ENCODE data around the gene CWH43.

CWH43 gene

DNA sequence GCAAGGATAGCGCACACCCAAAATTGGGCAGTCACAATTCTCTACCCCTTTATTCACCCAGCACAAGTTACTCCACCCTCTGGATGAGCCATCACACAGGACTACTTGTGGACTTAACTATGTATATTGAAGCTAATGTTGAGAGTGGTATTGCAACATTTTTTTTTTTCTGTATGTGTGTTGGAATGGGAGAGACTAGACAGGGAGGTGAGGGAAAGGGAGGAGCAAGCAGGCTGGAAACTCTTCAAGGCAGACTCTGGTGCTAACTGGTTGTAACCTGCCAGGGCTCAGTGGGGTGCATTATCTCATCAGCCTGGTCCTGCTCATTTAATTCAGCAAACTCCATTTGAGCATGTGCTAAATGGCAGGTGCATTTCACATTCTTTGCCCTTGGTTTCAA, 18.4 kb upstream of the CWH43 start:
- TF ChIP-seq TAF1 (IDR thresholded peaks at IDR 0.05; ENCODE audit: borderline replicate concordance, insufficient read depth, low read length) (no peak), FOXP2 (optimal IDR thresholded peaks at IDR 0.05; ENCODE audit: borderline replicate concordance, extremely low read depth, extremely low read length, insufficient read depth) (no peak), POLR2AphosphoS5 (IDR thresholded peaks at IDR 0.05; ENCODE audit: low read depth, low read length) (no peak), SIN3A (IDR thresholded peaks at IDR 0.05; ENCODE audit: borderline replicate concordance, insufficient read depth, low read length) (no peak)
- TF ChIP-seq, protein P1, sequence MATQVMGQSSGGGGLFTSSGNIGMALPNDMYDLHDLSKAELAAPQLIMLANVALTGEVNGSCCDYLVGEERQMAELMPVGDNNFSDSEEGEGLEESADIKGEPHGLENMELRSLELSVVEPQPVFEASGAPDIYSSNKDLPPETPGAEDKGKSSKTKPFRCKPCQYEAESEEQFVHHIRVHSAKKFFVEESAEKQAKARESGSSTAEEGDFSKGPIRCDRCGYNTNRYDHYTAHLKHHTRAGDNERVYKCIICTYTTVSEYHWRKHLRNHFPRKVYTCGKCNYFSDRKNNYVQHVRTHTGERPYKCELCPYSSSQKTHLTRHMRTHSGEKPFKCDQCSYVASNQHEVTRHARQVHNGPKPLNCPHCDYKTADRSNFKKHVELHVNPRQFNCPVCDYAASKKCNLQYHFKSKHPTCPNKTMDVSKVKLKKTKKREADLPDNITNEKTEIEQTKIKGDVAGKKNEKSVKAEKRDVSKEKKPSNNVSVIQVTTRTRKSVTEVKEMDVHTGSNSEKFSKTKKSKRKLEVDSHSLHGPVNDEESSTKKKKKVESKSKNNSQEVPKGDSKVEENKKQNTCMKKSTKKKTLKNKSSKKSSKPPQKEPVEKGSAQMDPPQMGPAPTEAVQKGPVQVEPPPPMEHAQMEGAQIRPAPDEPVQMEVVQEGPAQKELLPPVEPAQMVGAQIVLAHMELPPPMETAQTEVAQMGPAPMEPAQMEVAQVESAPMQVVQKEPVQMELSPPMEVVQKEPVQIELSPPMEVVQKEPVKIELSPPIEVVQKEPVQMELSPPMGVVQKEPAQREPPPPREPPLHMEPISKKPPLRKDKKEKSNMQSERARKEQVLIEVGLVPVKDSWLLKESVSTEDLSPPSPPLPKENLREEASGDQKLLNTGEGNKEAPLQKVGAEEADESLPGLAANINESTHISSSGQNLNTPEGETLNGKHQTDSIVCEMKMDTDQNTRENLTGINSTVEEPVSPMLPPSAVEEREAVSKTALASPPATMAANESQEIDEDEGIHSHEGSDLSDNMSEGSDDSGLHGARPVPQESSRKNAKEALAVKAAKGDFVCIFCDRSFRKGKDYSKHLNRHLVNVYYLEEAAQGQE (IDR thresholded peaks at IDR 0.05; ENCODE audit: insufficient read depth in 1 of 2, low read depth in 2 of 2, low read length in 2 of 2) = no peak

DNA sequence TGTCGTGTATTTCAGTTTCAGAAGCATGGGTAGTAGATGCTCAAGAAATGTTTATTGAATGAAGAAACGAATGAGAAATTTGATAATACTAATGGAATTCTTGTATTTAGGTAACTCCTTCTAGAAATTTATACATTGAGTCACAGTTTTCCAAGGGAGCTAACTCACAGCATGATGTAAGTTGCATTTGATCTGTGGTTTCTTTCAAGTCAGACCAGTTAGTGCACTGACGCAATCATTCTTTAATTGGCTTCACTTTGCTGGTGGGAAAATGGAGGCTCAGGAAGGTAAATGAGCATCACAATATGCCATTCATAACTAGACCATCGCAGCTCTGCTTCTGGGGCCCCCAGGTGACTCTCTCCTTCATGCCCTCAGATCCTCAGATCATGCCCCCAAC, 17.3 kb upstream of the CWH43 start:
- no peak for TF ChIP-seq FOXP2 (optimal IDR thresholded peaks at IDR 0.05; ENCODE audit: borderline replicate concordance, extremely low read depth, extremely low read length, insufficient read depth)

DNA sequence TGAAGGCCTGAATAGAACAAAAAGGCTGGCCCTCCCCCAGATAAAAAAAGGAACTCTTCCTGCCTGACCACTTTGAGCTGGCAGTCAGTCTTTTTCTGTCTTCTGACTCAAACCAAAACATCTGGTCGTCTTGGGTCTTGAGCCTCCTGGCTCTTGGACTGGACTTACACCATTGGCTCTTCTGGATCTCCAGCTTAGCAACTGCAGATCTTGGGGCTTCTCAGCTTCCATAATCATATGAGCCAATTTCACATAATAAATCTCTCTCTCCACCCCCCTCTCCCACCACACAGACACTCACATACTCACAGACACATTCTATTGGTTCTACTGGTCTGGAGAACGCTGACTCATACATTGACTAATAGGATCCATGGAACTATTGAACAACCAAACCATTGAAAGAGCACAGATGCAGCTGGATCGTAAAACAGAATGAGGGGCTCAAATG, 15.6 kb upstream of the CWH43 start:
- TF ChIP-seq FOXP2 (optimal IDR thresholded peaks at IDR 0.05; ENCODE audit: borderline replicate concordance, extremely low read depth, extremely low read length, insufficient read depth) = no peak
- TF ChIP-seq TAF1 (IDR thresholded peaks at IDR 0.05; ENCODE audit: borderline replicate concordance, insufficient read depth, low read length) = no peak
- TF ChIP-seq, protein P1 (IDR thresholded peaks at IDR 0.05; ENCODE audit: insufficient read depth in 1 of 2, low read depth in 2 of 2, low read length in 2 of 2) = no peak
- no peak for TF ChIP-seq SIN3A (IDR thresholded peaks at IDR 0.05; ENCODE audit: borderline replicate concordance, insufficient read depth, low read length)
- no peak for TF ChIP-seq POLR2AphosphoS5 (IDR thresholded peaks at IDR 0.05; ENCODE audit: low read depth, low read length)

DNA sequence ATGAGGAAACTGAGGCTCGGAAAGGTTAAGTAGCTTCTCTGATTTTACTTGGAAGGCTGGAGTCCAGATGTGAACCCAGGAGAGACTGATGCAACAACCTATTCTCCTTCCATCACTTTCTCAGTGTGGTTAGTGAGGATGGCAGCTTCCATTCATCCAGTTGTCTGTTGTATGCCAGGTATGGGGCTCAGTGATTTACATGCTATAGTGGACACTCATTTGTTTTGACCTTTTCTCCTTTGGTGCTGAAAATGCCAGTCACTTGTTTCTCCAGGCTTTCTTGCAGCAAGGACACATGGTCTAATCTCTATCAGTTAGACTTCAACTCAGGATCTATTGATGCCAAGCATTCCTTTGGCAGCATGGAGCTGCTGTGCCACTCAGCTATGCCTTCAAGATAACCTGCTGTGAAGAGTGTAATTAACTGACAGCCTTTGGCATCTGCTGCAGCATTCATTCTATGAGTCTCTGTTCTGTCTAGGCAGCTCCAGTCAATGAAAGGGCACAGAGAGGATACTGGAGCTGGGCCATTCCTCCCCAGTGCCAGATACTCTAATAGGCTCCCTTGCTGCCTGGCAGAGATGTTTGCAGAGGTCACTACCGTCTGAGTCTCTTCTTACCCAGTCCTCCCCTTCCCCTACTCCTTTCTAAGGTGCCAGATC, 11.0 kb upstream of the CWH43 start:
- no peak for TF ChIP-seq FOXP2 (optimal IDR thresholded peaks at IDR 0.05; ENCODE audit: borderline replicate concordance, extremely low read depth, extremely low read length, insufficient read depth)
- no peak for TF ChIP-seq SIN3A (IDR thresholded peaks at IDR 0.05; ENCODE audit: borderline replicate concordance, insufficient read depth, low read length)
- TF ChIP-seq, protein P1 (IDR thresholded peaks at IDR 0.05; ENCODE audit: insufficient read depth in 1 of 2, low read depth in 2 of 2, low read length in 2 of 2) = no peak

DNA sequence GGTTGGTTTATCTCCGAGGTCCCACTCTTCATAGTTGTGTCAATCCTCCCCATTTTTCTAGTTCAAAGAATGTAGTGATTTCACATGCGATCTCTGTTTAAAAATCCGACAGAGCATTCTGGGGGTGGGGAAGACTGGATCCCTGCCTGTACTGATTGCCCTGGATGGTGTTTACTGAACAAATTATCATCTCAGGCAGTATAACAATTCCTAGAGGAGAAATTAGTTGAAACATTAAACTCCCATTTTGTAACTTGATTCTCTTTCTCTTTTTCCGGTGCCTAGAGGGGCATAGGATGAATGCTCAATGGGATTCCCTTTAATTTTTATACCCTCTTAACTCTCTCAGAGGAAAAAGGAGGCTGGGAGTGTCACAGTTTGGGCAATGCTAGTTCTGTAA, 10.0 kb upstream of the CWH43 start:
- no peak for TF ChIP-seq FOXP2 (optimal IDR thresholded peaks at IDR 0.05; ENCODE audit: borderline replicate concordance, extremely low read depth, extremely low read length, insufficient read depth)
- TF ChIP-seq TAF1 (IDR thresholded peaks at IDR 0.05; ENCODE audit: borderline replicate concordance, insufficient read depth, low read length) = no peak
- TF ChIP-seq, protein P1 (IDR thresholded peaks at IDR 0.05; ENCODE audit: insufficient read depth in 1 of 2, low read depth in 2 of 2, low read length in 2 of 2) = no peak
- no peak for TF ChIP-seq POLR2AphosphoS5 (IDR thresholded peaks at IDR 0.05; ENCODE audit: low read depth, low read length)
- no peak for TF ChIP-seq SIN3A (IDR thresholded peaks at IDR 0.05; ENCODE audit: borderline replicate concordance, insufficient read depth, low read length)
